Tibial artery (tissue), 4 donors: ENCODE results near the gene TASOR.
"Not testable (repeated sequence)": the region's sequence is repeated elsewhere in the genome, so short reads cannot be mapped to it uniquely, and the experiment has no call there.

Source experiments
- DNase-seq, 2 donors: peaks; one replicate each; pipeline ENCODE4 v3.0.0-alpha.2; 2019
- H3K27ac ChIP-seq, 2 donors: fragments of 200-600 bp; sonication (generic) in 1 of 2; 1 replicate in 1 of 2; 2 replicates in 1 of 2; pipeline ENCODE4 v1.5.1; 2018 to 2019; ENCODE audit warnings: mild to moderate bottlenecking in 1 of 2
- H3K27me3 ChIP-seq, 2 donors: fragments of 200-600 bp; sonication (generic) in 1 of 2; one replicate each; pipeline versions ENCODE4 v1.5.1 to v1.6.0; 2016 to 2019
- H3K36me3 ChIP-seq, 3 donors: fragments of 200-600 bp; sonication (generic) in 2 of 3; one replicate each; pipeline ENCODE4 v1.5.1; 2016 to 2019; ENCODE audit warnings: mild to moderate bottlenecking in 2 of 3
- H3K4me1 ChIP-seq, 4 donors: fragments of 200-600 bp; sonication (generic) in 2 of 4; 1 replicate in 3 of 4; 2 replicates in 1 of 4; pipeline ENCODE4 v1.5.1; 2016 to 2019
- H3K4me3 ChIP-seq, 2 donors: fragments of 200-600 bp; sonication (generic) in 1 of 2; 1 replicate in 1 of 2; 2 replicates in 1 of 2; pipeline ENCODE4 v1.5.1; 2018 to 2019; ENCODE audit warnings: mild to moderate bottlenecking in 2 of 2
- H3K9me3 ChIP-seq, 3 donors: fragments of 200-600 bp; sonication (generic) in 1 of 3; one replicate each; pipeline ENCODE4 v1.5.1; 2016 to 2019
- CTCF ChIP-seq, 2 experiments: fragments of 200-600 bp in 1 of 2; fragments of 450-650 bp in 1 of 2; IDR thresholded peaks; one replicate each; pipeline ENCODE4 v1.5.1; 2017 to 2019; ENCODE audit warnings: antibody characterized with exemption in 2 of 2, mild to moderate bottlenecking in 1 of 2, moderate library complexity in 1 of 2
- intact Hi-C: fragments of 100-400 bp; cut with DNase I; formaldehyde crosslinking; loops from one replicate; pipeline ENCODE4 v1.15.0; 2023; ENCODE audit warnings: low total_unique reads

Gene TASOR

GRCh38 chr3:56683122-56683817 lies at the start of gene TASOR:
Gene TASOR, minus strand, starts transcription at chr3:56683265. Its CDS starts 259 bp downstream, at chr3:56683006.
- TF ChIP-seq CTCF (IDR thresholded peaks at IDR 0.05), result no peak
- Histone ChIP-seq H3K4me3 (peak within 1 kb of the TSS; percentile 76 to 78), H3K9me3 (no peaks in the 10 kb centered on the region), H3K36me3 (no peaks in the 10 kb centered on the region), H3K4me1 (peaks cover 0 to 28% (median 17%) of the 10 kb centered on the region in 4 donors), H3K27ac (peak within 1 kb of the TSS; percentile 97), H3K27me3 (no peaks in the 10 kb centered on the region)
- DNase-seq, result peak; percentile 73 to 90
- intact Hi-C loops, result no loop called here

GRCh38 chr3:56732109-56732508 lies 49.0 kb upstream of the TASOR start:
- no peak for TF ChIP-seq CTCF (IDR thresholded peaks at IDR 0.05)
- no peak for DNase-seq
- H3K36me3 ChIP-seq, result peaks cover 5 to 60% (median 39%) of the 10 kb centered on the region in 3 donors
- H3K4me1 ChIP-seq, result no peaks in the 10 kb centered on the region
- H3K27me3 ChIP-seq, result no peaks in the 10 kb centered on the region
- intact Hi-C loops, result no loop called here
- H3K4me3 ChIP-seq, result no peak overlapping the region
- H3K9me3 ChIP-seq, result no peaks in the 10 kb centered on the region
- H3K27ac ChIP-seq, result no peak overlapping the region

- Histone ChIP-seq H3K27me3 (no peaks in the 10 kb centered on the region), H3K4me3 (no peak overlapping the region), H3K36me3 (peaks cover 0 to 34% (median 20%) of the 10 kb centered on the region in 3 donors), H3K9me3 (no peaks in the 10 kb centered on the region), H3K27ac (no peak overlapping the region), H3K4me1 (no peaks in the 10 kb centered on the region)
- TF ChIP-seq CTCF (IDR thresholded peaks at IDR 0.05), result no peak
- DNase-seq, result no peak
- intact Hi-C loops, result no loop called here
Observed at GRCh38 chr3:56725175-56725574, 42.1 kb upstream of the TASOR start.

GRCh38 chr3:56724676-56725075 lies 41.6 kb upstream of the TASOR start:
- Histone ChIP-seq H3K4me3 (no peak overlapping the region), H3K4me1 (no peaks in the 10 kb centered on the region), H3K27ac (no peak overlapping the region), H3K27me3 (no peaks in the 10 kb centered on the region), H3K9me3 (no peaks in the 10 kb centered on the region), H3K36me3 (peaks cover 0 to 32% (median 18%) of the 10 kb centered on the region in 3 donors)
- no peak for DNase-seq
- intact Hi-C loops, result no loop called here
- TF ChIP-seq CTCF (IDR thresholded peaks at IDR 0.05), result no peak

- H3K9me3 ChIP-seq, result peaks cover 0 to 1% (median 0%) of the 10 kb centered on the region in 3 donors
- TF ChIP-seq CTCF (IDR thresholded peaks at IDR 0.05), result no peak
Observed at GRCh38 chr3:56720849-56721248, 37.8 kb upstream of the TASOR start.

GRCh38 chr3:56718809-56719208 lies 35.7 kb upstream of the TASOR start:
- H3K27ac ChIP-seq, H3K4me1 ChIP-seq, H3K4me3 ChIP-seq, intact Hi-C loops, H3K27me3 ChIP-seq, DNase-seq, H3K36me3 ChIP-seq: not testable (repeated sequence)
- H3K9me3 ChIP-seq, result peaks cover 0 to 11% (median 0%) of the 10 kb centered on the region in 3 donors

More at GRCh38 chr3:56720849-56721248, 37.8 kb upstream of the TASOR start:
- Histone ChIP-seq H3K27me3 (no peaks in the 10 kb centered on the region), H3K36me3 (no peaks in the 10 kb centered on the region), H3K4me1 (no peaks in the 10 kb centered on the region), H3K4me3 (no peak overlapping the region), H3K27ac (no peak overlapping the region)
- no peak for DNase-seq
- intact Hi-C loops, result no loop called here
